ENCODE measurements around the gene P4HA1.
"Not testable (repeated sequence)": the region's sequence is repeated elsewhere in the genome, so short reads cannot be mapped to it uniquely, and the experiment has no call there.

DNA sequence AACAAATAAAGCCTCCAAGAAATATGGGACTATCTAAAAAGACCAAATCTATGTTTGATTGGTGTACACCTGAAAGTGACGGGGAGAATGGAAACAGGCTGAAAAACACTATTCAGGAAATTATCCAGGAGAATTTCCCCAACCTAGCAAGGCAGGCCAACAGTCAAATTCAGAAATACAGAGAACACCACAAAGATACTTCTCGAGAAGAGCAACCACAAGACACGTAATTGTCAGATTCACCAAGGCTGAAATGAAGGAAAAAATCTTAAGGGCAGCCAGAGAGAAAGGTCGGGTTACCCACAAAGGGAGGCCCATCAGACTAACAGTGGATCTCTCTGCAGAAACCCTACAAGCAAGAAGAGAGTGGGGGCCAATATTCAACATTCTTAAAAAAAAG lies 73.7 kb downstream of the P4HA1 start:
- not testable (repeated sequence) for TF ChIP-seq REST (IDR thresholded peaks at IDR 0.05; ENCODE audit: insufficient read depth in 1 of 2, low read depth in 2 of 2, low read length in 1 of 2); POLR2AphosphoS5 (IDR thresholded peaks at IDR 0.05; ENCODE audit: low read depth, low read length); SIN3A (IDR thresholded peaks at IDR 0.05; ENCODE audit: borderline replicate concordance, insufficient read depth, low read depth, low read length)
- TF ChIP-seq, protein P1, sequence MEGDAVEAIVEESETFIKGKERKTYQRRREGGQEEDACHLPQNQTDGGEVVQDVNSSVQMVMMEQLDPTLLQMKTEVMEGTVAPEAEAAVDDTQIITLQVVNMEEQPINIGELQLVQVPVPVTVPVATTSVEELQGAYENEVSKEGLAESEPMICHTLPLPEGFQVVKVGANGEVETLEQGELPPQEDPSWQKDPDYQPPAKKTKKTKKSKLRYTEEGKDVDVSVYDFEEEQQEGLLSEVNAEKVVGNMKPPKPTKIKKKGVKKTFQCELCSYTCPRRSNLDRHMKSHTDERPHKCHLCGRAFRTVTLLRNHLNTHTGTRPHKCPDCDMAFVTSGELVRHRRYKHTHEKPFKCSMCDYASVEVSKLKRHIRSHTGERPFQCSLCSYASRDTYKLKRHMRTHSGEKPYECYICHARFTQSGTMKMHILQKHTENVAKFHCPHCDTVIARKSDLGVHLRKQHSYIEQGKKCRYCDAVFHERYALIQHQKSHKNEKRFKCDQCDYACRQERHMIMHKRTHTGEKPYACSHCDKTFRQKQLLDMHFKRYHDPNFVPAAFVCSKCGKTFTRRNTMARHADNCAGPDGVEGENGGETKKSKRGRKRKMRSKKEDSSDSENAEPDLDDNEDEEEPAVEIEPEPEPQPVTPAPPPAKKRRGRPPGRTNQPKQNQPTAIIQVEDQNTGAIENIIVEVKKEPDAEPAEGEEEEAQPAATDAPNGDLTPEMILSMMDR (IDR thresholded peaks at IDR 0.05): not testable (repeated sequence)
